Mucosa of stomach (tissue), 1 donor: Measurements from ENCODE around the gene AWAT1.
"Not testable (repeated sequence)": the region's sequence is repeated elsewhere in the genome, so short reads cannot be mapped to it uniquely, and the experiment has no call there.

Source experiments
- H3K27me3 ChIP-seq: one replicate; pipeline ENCODE4 v1.7.0; 2013; ENCODE audit warnings: mild to moderate bottlenecking, low read length; ENCODE audit not compliant: control insufficient read depth, insufficient read depth
- H3K36me3 ChIP-seq: one replicate; pipeline ENCODE4 v1.7.0; 2013; ENCODE audit warnings: low read length; ENCODE audit not compliant: control insufficient read depth, insufficient read depth
- H3K4me1 ChIP-seq: one replicate; pipeline ENCODE4 v1.7.0; 2013; ENCODE audit warnings: mild to moderate bottlenecking, low read length; ENCODE audit not compliant: control insufficient read depth, insufficient read depth
- H3K4me3 ChIP-seq: one replicate; pipeline ENCODE4 v1.7.0; 2013; ENCODE audit warnings: low read length
- H3K9ac ChIP-seq: one replicate; pipeline ENCODE4 v1.7.0; 2013; ENCODE audit warnings: mild to moderate bottlenecking, low read length, moderate library complexity
- H3K9me3 ChIP-seq: one replicate; pipeline ENCODE4 v1.7.0; 2013; ENCODE audit warnings: mild to moderate bottlenecking, low read length, moderate library complexity; ENCODE audit not compliant: control insufficient read depth
- donor health status: Pancreatic carcinoma.

Gene AWAT1

GRCh38 chrX:70234355-70234754, at the start of gene AWAT1:
Gene AWAT1, plus strand, starts transcription at chrX:70234655. Its CDS starts 41 bp downstream, at chrX:70234696.
- no peaks in the 10 kb centered on the region for H3K9me3 ChIP-seq
- H3K4me1 ChIP-seq = no peaks in the 10 kb centered on the region
- no peaks in the 10 kb centered on the region for H3K36me3 ChIP-seq
- no peak within 1 kb of the TSS for H3K4me3 ChIP-seq
- no peak within 1 kb of the TSS for H3K9ac ChIP-seq
- no peaks in the 10 kb centered on the region for H3K27me3 ChIP-seq

- Histone ChIP-seq H3K36me3 (no peaks in the 10 kb centered on the region), H3K27me3 (no peaks in the 10 kb centered on the region), H3K4me1 (no peaks in the 10 kb centered on the region), H3K4me3 (no peak overlapping the region), H3K9me3 (no peaks in the 10 kb centered on the region), H3K9ac (no peak overlapping the region)
Measured at GRCh38 chrX:70190225-70190624, 44.2 kb upstream of the AWAT1 start.

- no peaks in the 10 kb centered on the region for H3K36me3 ChIP-seq
- H3K9ac ChIP-seq = no peak overlapping the region
- no peaks in the 10 kb centered on the region for H3K27me3 ChIP-seq
- H3K4me1 ChIP-seq = no peaks in the 10 kb centered on the region
- H3K9me3 ChIP-seq = no peaks in the 10 kb centered on the region
- H3K4me3 ChIP-seq = no peak overlapping the region
Measured at GRCh38 chrX:70196961-70197720, 37.3 kb upstream of the AWAT1 start.

GRCh38 chrX:70201732-70202131, 32.7 kb upstream of the AWAT1 start:
- Histone ChIP-seq H3K9ac (no peak overlapping the region), H3K9me3 (no peaks in the 10 kb centered on the region), H3K4me3 (no peak overlapping the region)

GRCh38 chrX:70208479-70208878, 26.0 kb upstream of the AWAT1 start:
- Histone ChIP-seq H3K36me3 (no peaks in the 10 kb centered on the region), H3K9ac (no peak overlapping the region), H3K27me3 (no peaks in the 10 kb centered on the region), H3K4me3 (no peak overlapping the region), H3K4me1 (no peaks in the 10 kb centered on the region), H3K9me3 (no peaks in the 10 kb centered on the region)

More at GRCh38 chrX:70201732-70202131, 32.7 kb upstream of the AWAT1 start:
- no peaks in the 10 kb centered on the region for H3K4me1 ChIP-seq
- H3K27me3 ChIP-seq = no peaks in the 10 kb centered on the region
- H3K36me3 ChIP-seq = no peaks in the 10 kb centered on the region

- H3K36me3 ChIP-seq, H3K4me1 ChIP-seq, H3K4me3 ChIP-seq, H3K9me3 ChIP-seq, H3K9ac ChIP-seq, H3K27me3 ChIP-seq: not testable (repeated sequence)
Measured at GRCh38 chrX:70209570-70209969, 24.9 kb upstream of the AWAT1 start.

- H3K9me3 ChIP-seq = no peaks in the 10 kb centered on the region
- no peaks in the 10 kb centered on the region for H3K36me3 ChIP-seq
- H3K9ac ChIP-seq = no peak overlapping the region
- H3K27me3 ChIP-seq = no peaks in the 10 kb centered on the region
- H3K4me3 ChIP-seq = no peak overlapping the region
- H3K4me1 ChIP-seq = peaks cover 3% of the 10 kb centered on the region
Measured at GRCh38 chrX:70219938-70220764, 14.3 kb upstream of the AWAT1 start.

GRCh38 chrX:70226048-70226447, 8.4 kb upstream of the AWAT1 start:
- H3K9me3 ChIP-seq = no peaks in the 10 kb centered on the region
- no peak overlapping the region for H3K4me3 ChIP-seq
- no peaks in the 10 kb centered on the region for H3K27me3 ChIP-seq
- H3K36me3 ChIP-seq = no peaks in the 10 kb centered on the region
- no peak overlapping the region for H3K9ac ChIP-seq
- H3K4me1 ChIP-seq = no peaks in the 10 kb centered on the region

GRCh38 chrX:70226687-70227086, 7.8 kb upstream of the AWAT1 start:
- Histone ChIP-seq H3K36me3 (no peaks in the 10 kb centered on the region), H3K9ac (no peak overlapping the region), H3K4me3 (no peak overlapping the region), H3K9me3 (no peaks in the 10 kb centered on the region), H3K27me3 (no peaks in the 10 kb centered on the region), H3K4me1 (no peaks in the 10 kb centered on the region)

GRCh38 chrX:70231666-70232065, 2.8 kb upstream of the AWAT1 start:
- no peak overlapping the region for H3K9ac ChIP-seq
- H3K4me3 ChIP-seq = no peak overlapping the region
- no peaks in the 10 kb centered on the region for H3K27me3 ChIP-seq
- no peaks in the 10 kb centered on the region for H3K9me3 ChIP-seq
- no peaks in the 10 kb centered on the region for H3K4me1 ChIP-seq
- H3K36me3 ChIP-seq = no peaks in the 10 kb centered on the region

GRCh38 chrX:70240751-70241150, 6.3 kb downstream of the AWAT1 start:
- no peaks in the 10 kb centered on the region for H3K27me3 ChIP-seq
- no peaks in the 10 kb centered on the region for H3K9me3 ChIP-seq
- no peaks in the 10 kb centered on the region for H3K4me1 ChIP-seq
- H3K36me3 ChIP-seq = no peaks in the 10 kb centered on the region
- H3K4me3 ChIP-seq = no peak overlapping the region
- no peak overlapping the region for H3K9ac ChIP-seq

GRCh38 chrX:70241501-70241900, 7.0 kb downstream of the AWAT1 start:
- H3K4me3 ChIP-seq = no peak overlapping the region
- H3K9me3 ChIP-seq = no peaks in the 10 kb centered on the region
- no peaks in the 10 kb centered on the region for H3K27me3 ChIP-seq

More at GRCh38 chrX:70241501-70241900, 7.0 kb downstream of the AWAT1 start:
- no peak overlapping the region for H3K9ac ChIP-seq
- no peaks in the 10 kb centered on the region for H3K4me1 ChIP-seq
- no peaks in the 10 kb centered on the region for H3K36me3 ChIP-seq
